Stromal cell of bone marrow (primary cell): ENCODE results near the gene PACSIN1.

Experiments used
- DNase-seq: peaks from one replicate; pipeline ENCODE4 v3.0.0-alpha.2; 2012; ENCODE audit warnings: low read depth

Gene PACSIN1

GRCh38 chr6:34544776-34545471, 79.0 kb downstream of the PACSIN1 start:
- DNase-seq = no peak

DNA sequence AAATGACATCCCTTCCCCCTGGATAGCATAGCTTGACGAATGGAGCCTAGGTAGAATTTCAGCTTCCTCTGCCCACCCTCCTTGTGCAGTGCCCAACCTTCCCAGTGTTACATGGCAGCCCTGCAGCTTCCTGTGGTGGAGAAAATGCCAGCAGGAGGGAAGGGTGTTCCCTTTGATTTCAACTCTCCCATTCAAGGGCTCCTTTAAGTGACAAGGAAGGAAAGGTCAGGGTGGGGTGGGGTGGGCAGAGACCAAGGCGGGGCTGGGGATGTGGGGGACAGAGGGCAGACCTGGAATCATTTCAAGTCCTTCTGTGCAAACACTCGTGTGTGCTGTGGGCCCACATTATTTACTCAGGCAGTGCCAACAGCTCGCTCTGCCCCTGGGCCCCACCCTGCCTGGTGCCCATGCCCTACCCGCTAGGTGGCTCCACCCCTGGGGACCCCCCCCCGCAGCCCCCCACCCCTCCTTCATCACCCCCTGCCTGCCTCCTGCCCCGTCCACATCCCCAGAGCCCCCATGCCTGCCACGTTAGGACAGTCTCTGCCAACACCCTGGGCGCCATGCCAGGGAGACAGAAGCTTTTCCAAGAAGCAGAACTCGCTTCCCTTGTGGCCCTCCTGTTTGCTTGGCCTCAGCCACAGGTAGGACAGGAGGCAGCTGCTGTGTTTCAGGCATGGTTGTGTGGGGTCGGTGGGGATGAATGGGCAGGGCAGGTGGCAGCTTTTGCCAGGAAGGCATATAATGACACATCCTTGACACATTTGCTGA, 80.9 kb downstream of the PACSIN1 start:
- DNase-seq = no peak

DNA sequence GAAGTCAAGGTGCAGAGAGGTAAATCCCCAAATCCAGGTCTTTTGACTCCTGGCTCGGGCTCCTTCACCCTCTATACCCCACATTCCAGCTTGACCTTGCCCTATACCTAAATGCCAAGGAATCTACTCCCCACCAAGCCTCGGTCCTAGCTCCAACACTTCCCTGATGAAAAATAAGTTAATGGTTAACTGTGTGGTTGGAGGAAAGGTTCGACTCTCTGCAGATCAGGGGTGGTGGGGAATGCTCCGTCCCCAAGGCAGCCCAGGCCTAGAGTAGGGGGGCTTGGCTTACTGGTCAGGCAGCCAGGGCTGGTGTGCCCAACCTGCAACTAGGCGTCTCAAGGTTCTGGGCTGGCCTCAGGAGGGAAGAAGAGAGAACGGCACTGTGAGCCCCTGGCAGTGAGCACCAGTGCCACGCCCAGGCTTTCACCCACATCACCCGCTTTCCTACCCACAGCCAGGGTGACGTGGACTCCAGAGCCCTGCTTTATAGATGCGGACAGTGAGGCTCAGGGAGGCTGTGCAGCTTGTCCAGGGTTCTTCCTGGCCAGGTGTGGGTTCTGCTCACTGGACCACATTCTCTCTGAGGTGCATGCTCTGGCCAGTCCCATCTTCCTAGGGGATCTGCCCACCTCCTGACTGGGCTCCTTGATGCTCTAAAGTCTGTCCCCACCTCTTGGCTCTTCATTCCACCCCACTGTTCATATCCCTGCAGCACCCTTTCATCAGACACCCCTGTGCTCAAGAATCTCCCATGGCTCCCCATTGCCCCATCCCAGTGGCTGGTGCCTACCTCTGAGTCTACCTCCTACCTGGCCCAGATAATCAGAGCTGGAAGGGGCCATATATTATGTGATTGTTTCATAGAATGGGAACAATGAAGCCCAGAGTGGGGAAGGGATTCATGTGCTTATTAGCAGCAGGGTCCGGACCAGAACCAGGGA, 82.1 kb downstream of the PACSIN1 start:
- no peak for DNase-seq

GRCh38 chr6:34549026-34549803, 83.3 kb downstream of the PACSIN1 start:
- DNase-seq = no peak

GRCh38 chr6:34549804-34550202, 83.9 kb downstream of the PACSIN1 start:
- no peak for DNase-seq

DNA sequence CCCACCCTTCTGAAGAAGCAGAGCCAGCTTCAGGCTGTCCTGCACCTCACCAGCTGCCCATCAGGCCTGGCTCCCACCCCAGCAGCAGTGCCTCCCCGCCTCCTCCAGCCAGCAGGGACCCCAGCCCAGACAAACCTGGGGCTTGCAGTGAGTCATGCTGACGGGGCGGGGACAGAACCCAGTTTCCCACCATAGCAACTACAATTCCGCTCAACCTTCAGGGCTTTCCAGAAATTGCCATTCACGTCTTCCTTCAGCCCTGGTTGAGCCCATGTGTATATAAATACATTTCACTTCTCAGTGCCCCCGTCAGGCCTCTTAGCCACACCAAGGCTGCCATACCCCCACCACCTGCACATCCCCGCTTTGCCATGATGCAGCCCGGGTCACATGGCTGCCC, 85.8 kb downstream of the PACSIN1 start:
- DNase-seq = no peak

GRCh38 chr6:34552620-34553019, 86.7 kb downstream of the PACSIN1 start:
- no peak for DNase-seq

- no peak for DNase-seq
Observed at GRCh38 chr6:34553146-34553545, 87.3 kb downstream of the PACSIN1 start.

DNA sequence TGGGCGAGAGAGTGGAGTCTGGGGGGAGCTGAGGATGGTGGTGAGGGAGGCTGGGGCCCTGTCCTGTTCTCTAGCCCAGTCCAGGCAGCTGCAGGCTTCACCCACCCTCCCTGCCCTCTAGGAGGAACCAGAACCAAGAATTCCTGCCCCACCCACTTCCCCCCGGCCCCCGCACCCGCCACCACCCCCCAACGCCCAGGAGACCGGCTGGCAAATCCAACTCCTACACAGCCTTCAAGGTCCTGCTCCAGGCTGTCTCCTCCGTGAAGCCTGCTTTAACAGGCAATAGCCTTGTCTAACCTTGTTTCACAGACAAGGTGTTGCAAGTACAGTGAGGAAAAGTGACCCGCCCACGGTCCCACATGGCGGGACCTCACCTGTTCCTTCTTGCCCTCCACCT, 87.9 kb downstream of the PACSIN1 start:
- DNase-seq = no peak

DNA sequence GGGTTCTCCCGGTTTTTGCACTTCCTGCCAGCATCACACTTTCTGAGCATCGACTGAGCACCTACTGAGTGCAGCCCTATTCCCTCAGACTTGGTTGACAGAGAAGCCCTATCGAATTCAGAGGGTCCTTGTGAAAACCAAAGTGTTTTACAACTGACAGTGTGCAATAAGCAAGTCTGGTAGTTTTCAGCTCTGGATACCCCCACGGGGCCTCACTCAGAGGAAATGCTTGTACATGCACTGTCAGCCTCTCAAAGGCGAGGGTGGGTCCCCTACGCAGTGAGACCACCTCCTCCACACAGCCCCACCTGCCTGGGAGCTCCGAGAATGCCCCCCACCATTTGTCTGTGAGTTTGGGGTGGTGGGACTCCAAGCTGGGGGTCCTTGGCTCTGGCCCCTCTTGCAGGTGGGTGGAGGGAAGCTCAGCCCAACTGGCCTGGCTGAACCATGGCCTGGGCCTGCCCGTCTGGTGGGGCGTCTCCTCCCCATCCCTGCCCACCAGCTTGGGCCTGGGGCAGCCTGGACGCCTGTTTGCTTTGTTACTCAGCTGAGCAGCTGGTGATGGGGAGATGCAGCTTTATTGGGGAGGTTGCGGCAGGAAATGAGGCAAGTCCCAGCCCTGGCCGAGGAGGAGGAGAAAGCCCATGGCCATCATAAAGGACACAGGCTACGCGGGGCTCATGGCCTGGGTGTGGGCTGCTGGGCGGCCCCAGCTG, 88.6 kb downstream of the PACSIN1 start:
- DNase-seq = no peak

GRCh38 chr6:34555007-34555322, 89.1 kb downstream of the PACSIN1 start:
- DNase-seq = no peak

GRCh38 chr6:34555328-34555727, 89.5 kb downstream of the PACSIN1 start:
- no peak for DNase-seq

DNA sequence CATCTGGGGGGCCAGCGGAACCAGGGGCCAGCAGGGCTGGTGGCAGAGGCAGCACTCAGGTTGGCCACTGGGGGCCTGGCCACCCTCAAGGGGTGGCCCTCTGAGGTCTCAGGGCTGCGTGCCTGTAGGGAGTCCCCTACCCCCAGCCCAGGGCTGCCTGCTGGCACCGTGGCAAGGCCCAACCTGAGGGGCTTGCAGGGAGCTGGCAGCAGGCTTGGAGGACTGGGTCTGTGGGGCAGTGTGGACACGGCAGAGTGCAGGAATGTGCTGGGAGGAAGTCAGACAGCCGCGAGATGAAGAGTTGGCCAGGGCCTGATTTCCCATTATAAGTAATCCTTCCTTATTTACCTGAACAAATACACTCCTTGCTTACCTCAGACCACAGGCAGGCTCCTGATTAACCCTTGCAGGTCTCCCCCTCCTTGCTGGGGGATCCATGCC, 90.2 kb downstream of the PACSIN1 start, which contains the start of gene SPDEF:
TSS of gene SPDEF (minus strand) at position 299 of the 441 bp plus-strand sequence. CDS start 11,874 bp downstream, outside the sequence.
- DNase-seq = no peak

DNA sequence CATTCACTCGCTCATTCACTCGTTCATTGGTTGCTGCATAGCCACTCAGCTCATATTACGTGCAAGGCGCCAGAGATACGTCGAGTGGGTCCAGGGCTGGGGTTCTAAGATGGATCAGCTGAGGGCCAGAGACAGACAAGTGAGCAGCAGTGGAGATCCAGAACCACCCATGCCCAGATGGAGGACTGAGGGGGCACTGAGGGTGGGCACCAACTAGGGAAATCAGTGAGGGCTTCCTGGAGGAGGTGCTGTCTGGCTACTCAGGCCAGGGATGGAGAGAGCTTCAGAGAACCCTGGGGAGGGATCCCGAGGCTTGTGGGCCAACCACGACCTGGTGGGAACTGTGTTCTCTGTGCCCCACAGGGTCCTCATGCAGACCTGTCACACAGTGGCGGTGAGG, 90.6 kb downstream of the PACSIN1 start:
- DNase-seq = no peak

GRCh38 chr6:34557228-34557627, 91.4 kb downstream of the PACSIN1 start:
- no peak for DNase-seq

GRCh38 chr6:34558172-34558714, 92.4 kb downstream of the PACSIN1 start:
- DNase-seq = no peak

- no peak for DNase-seq
Observed at GRCh38 chr6:34559651-34560365, 93.9 kb downstream of the PACSIN1 start.

- peak; percentile 8 for DNase-seq
Observed at GRCh38 chr6:34560366-34561226, 94.7 kb downstream of the PACSIN1 start.

DNA sequence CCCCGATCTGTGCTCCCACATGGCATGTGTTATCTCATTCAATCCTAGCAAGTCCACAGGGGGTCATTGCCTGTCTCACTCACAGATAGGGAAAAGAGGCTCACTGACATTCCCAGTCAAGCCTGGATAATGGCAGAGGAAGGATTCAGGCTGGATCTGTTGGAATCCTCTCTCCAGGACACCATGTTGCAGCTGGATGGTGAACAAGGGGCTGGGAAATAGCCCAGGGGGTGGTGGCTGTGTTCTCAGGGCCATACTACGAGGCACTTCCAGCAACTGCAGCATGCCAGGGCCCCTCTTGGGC, 95.3 kb downstream of the PACSIN1 start:
- DNase-seq = no peak
